Fibroblast of skin of left quadriceps (primary cell): Measurements from ENCODE around the gene GADD45G.

Experiments
- DNase-seq, 2 experiments: peaks; one replicate each; pipeline ENCODE4 v3.0.0-alpha.2; 2013; ENCODE audit warnings: low read depth in 2 of 2

Gene GADD45G

GRCh38 chr9:89609426-89610006 is 4.7 kb downstream of the GADD45G start:
- DNase-seq = no peak

- no peak for DNase-seq
Observed at GRCh38 chr9:89610391-89610925, 5.6 kb downstream of the GADD45G start.

GRCh38 chr9:89611425-89611824 is 6.6 kb downstream of the GADD45G start:
- DNase-seq = no peak

- no peak for DNase-seq
Observed at GRCh38 chr9:89612566-89613278, 7.9 kb downstream of the GADD45G start.

GRCh38 chr9:89613912-89614892 is 9.4 kb downstream of the GADD45G start:
- DNase-seq = no peak

GRCh38 chr9:89615661-89616060 is 10.8 kb downstream of the GADD45G start:
- no peak for DNase-seq

GRCh38 chr9:89616411-89616810 is 11.6 kb downstream of the GADD45G start:
- no peak for DNase-seq

- no peak for DNase-seq
Observed at GRCh38 chr9:89617978-89618377, 13.2 kb downstream of the GADD45G start.

- no peak for DNase-seq
Observed at GRCh38 chr9:89619019-89619418, 14.2 kb downstream of the GADD45G start.

- no peak for DNase-seq
Observed at GRCh38 chr9:89619424-89620138, 14.8 kb downstream of the GADD45G start.

GRCh38 chr9:89621031-89621430 is 16.2 kb downstream of the GADD45G start:
- no peak for DNase-seq

- no peak for DNase-seq
Observed at GRCh38 chr9:89621676-89622075, 16.9 kb downstream of the GADD45G start.

GRCh38 chr9:89622933-89623861 is 18.4 kb downstream of the GADD45G start:
- no peak for DNase-seq

- DNase-seq = no peak
Observed at GRCh38 chr9:89623925-89624420, 19.2 kb downstream of the GADD45G start.

- DNase-seq = no peak
Observed at GRCh38 chr9:89625721-89626687, 21.2 kb downstream of the GADD45G start.

GRCh38 chr9:89626741-89627265 is 22.0 kb downstream of the GADD45G start:
- DNase-seq = no peak

GRCh38 chr9:89628601-89629000 is 23.8 kb downstream of the GADD45G start:
- no peak for DNase-seq

- DNase-seq = no peak
Observed at GRCh38 chr9:89629081-89629976, 24.5 kb downstream of the GADD45G start.
